GM19452 (cell line): ENCODE measurements around the gene C5AR2.
"Not testable (repeated sequence)": the region's sequence is repeated elsewhere in the genome, so short reads cannot be mapped to it uniquely, and the experiment has no call there.

ENCODE experiments used
- ATAC-seq: cut with Tn5 transposase; IDR thresholded peaks from one replicate; pipeline ENCODE4 v1.9.1; 2021; ENCODE audit not compliant: unreplicated experiment

The C5AR2 gene

DNA sequence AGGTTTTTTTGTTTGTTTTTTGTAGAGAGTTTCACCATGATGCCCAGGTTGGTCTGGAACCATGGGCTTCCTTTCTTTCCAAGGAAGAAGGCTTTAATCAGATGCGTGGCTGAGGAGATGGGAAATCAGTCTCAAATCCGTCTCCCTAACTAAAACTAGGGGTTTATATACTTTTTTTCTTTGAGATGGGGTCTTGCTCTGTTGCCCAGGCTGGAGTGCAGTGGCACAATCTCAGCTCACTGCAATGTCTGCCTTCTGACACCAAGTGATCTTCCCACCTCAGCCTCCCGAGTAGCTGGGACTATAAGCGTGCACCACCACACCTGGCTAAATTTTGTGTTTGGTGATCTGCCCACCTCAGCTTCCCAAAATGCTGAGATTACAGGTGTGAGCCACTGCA lies 52.6 kb downstream of the C5AR2 start:
- not testable (repeated sequence) for ATAC-seq

DNA sequence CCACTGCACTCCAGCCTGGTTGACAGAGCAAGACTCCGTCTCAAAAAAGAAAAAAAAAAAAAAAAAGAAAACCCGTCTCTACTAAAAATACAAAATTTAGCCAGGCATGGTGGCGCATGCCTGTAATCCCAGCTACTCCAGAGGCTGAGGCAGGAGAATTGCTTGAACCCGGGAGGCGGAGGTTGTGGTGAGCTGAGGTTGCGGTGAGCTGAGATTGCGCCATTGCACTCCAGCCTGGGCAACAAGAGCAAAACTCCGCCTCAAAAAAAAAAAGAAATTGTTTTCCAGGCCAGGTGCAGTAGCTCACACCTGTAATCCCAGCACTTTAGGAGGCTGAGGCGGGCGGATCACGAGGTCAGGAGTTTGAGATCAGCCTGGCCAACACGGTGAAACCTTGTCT lies 54.6 kb downstream of the C5AR2 start:
- not testable (repeated sequence) for ATAC-seq

DNA sequence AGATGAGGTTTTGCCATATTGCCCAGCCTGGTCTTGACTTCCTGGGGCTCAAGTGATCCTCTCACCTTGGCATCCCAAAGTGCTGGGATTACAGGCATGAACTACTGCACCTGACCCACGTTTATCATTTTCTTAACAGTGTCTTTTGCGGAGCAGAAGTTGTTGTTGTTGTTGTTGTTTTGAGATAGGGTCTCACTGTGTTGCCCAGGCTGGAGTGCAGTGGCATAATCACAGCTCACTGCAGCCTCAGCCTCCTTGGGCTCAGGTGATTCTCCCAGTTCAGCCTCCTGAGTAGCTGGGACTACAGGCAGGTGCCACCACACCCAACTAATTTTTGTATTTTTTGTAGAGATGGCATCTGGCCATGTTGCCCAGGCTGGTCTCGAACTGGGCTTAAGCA lies 55.6 kb downstream of the C5AR2 start:
- not testable (repeated sequence) for ATAC-seq

DNA sequence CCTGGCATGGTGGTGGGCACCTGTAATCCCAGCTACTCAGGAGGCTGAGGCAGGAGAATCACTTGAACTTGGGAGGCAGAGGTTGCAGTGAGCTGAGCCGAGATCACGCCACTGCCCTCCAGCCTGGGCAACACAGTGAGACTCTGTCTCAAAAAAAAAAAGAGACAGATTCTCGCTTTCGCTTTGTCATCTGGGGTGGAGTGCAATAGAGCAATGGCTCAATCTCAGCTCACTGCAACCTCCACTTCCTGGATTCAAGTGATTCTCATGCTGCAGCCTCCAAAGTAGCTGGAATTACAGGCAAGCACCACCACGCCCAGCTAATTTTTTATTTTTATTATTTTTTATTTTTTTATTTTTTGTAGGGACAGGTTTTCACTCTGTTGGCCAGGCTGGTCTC lies 56.7 kb downstream of the C5AR2 start:
- ATAC-seq, result not testable (repeated sequence)

DNA sequence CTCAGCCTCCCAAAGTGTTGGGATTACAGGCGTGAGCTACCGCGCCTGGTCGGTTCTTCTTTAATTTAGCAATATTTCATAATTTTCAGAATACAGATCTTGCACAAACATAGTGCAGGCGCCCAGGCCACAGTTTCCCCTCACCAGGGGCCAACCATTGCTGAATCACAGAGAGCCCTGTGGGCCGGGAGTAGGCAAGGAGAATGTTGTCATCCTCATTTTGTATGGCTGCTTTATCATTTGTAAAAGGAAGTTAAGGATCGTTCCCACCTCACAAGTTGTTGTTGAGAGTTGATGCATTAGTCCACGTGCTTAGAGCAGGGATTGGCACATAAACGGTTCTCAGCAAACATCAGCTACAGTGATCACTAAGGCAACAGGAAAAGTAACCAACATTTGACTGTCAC lies 57.2 kb downstream of the C5AR2 start:
- ATAC-seq, result no peak

DNA sequence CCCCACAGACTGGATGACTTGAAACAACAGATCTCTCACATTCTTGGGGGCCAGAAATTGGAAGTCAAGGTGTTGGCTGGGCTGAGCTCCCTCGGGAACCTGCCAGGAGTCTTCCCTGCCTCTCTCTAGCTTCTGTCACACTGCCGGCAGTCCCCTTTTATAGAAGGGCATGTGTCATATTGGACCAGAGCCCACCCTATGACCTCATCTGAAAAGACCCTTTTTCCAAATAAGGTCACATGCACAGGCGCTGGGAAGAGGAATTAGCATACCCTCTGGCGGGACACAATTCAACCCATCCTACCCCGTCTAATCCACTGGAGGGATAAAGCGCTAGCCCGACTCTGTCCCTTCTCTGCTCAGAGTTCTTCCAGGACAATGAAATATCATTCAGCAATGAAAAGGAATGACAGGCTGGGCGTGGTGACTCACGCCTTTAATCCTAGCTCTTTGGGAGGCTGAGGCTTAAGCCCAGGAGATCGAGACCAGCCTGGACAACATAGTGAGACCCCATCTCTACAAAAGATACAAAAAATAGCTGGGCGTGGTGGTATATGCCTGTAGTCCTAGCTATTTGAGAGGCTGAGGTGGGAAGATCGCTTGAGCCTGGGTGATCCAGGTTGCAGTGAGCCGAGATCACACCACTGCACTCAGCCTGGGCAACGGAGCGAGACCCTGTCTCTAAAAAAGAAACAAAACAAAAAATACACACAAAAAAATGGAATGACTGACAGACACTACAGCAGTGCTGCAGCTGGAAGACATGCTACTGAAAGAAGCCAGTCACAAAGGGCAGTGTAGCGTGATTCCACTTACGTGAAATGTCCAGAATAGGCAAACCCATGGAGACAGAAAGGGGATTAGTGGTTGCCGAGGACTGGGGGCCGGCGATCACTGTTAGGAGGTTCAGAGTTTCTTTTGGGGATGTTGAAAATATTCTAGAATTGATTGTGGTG lies 58.8 kb downstream of the C5AR2 start:
- no peak for ATAC-seq

DNA sequence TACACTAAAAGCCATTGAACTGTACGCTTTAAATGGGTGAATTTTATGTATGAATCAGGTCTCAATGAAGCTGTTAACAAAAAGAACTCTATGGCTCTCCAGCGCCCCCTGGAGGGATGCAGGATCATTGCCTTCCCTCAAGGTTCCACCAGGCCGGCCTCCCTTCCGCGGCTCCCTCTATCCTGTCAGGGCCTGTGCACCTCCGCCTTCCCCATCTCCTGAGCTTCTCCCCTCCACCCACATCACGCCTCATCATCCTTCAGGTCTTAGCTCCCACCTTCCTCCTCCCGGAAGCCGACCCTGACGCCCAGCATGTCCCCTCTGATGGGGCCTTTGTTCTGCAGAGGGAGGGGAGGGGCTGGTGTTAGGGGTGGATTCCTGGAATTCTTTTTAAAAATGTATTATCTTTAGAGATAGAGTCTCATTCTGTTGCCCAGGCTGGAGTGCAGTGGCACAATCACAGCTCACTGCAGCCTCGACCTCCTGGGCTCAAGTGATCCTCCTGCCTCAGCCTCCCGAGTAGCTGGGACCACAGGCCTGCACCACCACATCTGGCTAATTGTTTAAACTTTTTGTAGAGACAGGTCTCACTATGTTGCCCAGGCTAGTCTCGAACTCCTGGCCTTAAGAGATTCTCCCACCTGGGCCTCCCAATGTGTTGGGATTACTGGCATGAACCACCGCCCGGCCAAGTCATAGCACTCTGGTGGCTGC lies 59.7 kb downstream of the C5AR2 start:
- no peak for ATAC-seq
